Left renal cortex interstitium (tissue), 4 donors: ENCODE data around the gene PLXNA3. TPM values are rescaled to one million over a fixed set of nuclear protein-coding genes. Genes with fewer than 3 reads are reported as not detected.
A peak's percentile ranks its signal among the peaks of the same experiment; 100 is the strongest.

Experiments used
- DNase-seq, 4 donors: peaks; one replicate each; pipeline ENCODE4 v3.0.0-alpha.2; 2013; ENCODE audit warnings: low read depth in 4 of 4, low spot score in 2 of 4, missing footprints in 1 of 4
- polyA plus RNA-seq, 4 donors: library from polyadenylated mRNA; unstranded; fragments of 120-200 nt; gene quantifications; one replicate each; pipeline ENCODE4 v1.2.1, GENCODE V29; 2013; ENCODE audit not compliant: insufficient read length in 4 of 4

The PLXNA3 gene
- 10 to 100 TPM; 34.7 to 66.9 (median 53.3) TPM for polyA plus RNA-seq

DNA sequence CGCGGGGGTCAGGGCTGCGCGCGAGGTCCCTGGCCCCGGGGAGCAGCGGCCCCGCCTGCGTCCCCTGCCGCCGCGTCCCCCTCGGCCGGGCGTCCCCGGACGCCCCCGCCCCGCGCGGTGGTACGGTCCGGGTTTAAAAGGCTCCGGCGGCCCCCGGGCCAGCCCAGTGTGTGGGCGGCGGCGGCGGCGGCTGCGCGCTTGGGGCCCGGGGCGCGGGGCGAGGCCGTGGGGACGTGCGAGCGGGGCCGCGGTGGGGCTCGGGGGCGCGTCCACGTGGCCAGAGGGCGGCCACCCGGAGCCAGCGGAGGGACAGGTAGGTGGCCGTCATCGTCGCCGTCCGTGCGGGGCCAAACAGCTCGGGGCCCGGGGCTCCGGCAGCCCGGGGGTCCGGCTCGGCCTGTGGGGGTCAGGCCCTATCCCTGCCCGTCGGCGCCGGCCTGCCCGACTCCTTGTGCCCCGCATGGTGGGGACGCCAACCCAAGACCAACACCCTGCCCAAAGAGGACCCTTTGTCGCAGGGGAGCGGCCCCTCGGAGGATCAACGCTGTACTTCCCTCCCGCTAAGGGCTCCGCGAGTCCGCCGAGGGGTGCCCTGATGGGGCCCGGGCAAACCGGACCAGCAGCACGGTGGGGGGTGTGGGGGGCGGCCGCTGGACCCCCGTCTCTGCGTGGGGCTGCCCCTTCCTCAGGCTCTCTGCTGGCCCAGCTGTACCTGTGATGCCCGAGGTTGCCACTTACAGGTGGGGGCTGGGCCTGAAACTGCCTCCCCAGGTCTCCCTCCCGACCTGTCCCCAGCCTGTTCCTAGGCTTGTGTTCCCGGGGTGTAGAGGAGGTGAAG is at the start of gene PLXNA3:
Gene PLXNA3, plus strand, starts transcription at position 166 of the 838 bp plus-strand sequence. CDS start 1,903 bp downstream, outside the sequence.
- no peak for DNase-seq

DNA sequence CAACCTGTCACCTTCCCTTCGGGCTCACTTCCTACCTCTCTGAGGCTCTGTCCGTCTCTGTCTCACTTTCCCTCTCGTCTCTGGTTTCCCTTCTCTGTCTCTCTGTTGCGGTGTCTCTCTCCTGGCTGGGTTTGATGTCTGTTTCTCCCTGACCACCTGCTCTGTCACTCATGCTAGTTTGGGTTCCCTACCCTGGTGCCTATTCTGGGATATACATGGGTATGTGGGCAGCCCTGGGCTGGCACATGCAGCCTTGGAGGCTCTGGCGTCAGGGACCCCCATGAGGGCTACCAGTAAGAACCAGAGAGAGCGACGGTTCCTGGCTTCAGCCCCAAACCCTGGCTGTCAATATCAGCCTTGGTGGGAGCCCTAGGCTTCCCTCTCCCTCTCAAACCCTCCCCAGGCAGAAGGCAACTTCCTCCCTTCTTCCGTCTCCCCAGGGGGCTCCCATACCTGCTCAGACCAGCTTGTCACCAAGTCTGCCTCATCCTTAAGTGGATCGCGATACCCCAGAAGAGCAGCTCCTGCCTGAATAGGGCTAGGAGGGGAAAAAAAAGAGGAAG is 49.3 kb upstream of the PLXNA3 start:
- DNase-seq = no peak

DNA sequence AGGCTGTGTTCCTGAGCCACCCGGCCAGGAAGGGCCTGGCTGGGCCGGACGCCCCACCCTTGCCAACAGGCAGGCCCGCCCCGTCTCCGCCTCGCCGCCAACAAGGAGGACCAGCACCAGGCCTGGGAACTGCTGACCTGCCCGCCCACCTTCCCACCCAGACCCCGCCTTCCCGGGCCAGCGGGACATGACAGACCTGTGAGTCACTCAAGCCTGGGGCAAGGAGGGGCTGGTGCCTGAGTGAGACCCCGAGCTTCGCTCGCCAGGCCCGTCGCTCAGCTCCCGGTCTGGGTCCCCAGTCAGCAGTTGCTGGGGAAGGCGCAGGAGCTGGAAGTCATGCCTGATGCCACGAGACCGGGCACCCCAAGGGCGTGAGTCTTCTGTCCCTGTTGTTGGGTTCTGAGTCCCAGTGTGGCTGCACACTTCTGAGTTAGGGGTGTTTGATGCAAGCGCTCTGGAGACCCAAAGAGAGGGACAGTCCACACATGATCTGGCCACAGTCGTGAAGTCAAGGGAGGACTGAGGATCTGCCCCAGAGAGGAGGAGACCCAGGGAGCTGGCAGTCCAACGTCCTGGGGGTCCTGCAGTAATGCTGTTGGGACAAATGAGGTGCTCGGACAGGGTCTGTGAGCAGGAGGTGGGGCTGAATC is 48.7 kb upstream of the PLXNA3 start, which contains the start of gene DNASE1L1:
Gene DNASE1L1, minus strand, starts transcription at position 33 of the 650 bp plus-strand sequence. CDS start 3,686 bp downstream, outside the sequence.
- peak in 1 of 4 donors; percentile 17 for DNase-seq

DNA sequence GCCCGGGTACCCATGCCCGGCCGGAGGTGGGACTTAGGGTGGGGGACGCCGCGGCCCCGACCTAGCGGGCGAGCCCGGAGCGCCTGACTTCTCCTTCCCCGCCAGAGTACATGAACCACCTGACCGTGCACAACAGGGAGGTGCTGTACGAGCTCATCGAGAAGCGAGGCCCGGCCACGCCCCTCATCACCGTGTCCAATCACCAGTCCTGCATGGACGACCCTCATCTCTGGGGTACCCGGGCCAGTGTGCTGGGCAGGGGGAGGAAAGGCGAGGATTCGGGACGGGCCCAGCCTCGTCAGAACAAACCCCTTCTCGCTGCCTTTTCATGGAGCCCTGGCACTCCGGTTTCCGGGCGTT is 46.1 kb upstream of the PLXNA3 start:
- DNase-seq = no peak

DNA sequence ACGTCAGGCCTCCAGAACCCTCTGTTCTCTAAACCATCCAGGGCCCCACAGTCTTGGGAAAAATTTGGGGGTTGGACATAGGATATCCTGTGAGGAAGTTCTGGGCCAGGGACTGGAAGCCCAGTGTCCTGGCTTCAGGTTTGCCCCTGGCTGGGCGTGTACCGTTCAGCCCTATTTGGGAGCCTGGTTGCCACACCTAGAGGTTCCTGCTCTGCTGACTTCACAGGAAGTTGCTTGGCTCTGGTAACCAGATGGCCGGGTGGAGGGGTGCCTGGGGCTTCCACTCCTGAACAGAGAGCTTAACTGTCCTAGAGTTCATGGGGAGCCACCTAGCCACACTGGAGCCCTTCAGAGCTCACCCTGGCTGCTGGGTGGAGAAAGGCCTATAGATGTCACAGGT is 45.6 kb upstream of the PLXNA3 start:
- DNase-seq = no peak

DNA sequence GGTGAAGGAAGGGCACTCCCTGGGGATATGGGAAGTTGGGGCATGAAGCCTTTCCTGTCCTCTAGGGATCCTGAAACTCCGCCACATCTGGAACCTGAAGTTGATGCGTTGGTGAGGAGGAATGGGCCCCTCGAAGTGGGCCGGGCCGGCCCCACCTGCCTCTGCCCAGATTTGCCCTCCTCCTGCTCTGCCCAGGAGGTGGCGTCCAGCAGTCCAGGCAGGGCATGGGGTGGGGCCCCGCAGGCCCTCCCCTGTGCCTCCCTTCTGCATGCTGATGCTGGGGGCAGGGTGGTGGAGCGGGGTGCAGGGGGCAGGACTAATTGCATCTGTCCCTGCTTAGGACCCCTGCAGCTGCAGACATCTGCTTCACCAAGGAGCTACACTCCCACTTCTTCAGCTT is 44.9 kb upstream of the PLXNA3 start:
- DNase-seq = no peak

DNA sequence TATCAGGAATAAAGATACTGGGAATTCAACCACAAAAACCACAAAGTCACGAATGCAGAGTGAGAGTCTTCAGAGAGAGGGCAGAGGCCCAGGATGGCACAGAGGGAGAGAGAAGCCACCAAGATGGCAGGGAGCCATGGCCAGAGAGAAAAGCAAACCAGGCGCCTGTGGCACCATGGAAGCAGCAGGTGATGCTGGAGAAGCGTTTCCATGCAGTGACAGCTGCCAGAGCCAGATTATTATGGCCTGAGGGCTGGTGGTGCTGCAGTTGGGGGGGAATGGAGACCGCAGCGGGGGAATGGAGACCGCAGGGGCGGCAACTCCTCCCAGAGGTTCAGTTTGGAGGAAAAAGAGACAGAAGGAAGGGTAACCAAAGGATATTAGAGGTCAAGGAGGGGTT is 40.9 kb upstream of the PLXNA3 start:
- no peak for DNase-seq

DNA sequence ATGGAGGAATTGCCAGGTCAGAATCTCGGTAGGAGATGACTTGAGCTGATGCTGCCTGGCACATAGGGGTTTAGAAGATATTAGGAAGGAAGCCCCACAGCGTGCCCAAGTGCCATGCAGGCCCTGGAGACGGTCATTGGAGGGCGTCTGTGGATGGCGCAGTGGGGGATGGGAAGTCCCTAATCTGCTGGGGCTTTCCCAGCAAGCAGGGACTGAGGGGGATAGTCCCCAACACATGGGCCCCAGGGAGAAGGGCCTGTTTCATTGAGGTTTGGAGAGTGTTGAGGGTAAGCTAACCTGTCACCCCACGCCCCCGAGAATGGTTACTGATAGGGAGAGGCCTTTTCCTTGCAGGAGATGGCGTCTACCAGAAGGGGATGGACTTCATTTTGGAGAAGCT is 38.9 kb upstream of the PLXNA3 start:
- no peak for DNase-seq

DNA sequence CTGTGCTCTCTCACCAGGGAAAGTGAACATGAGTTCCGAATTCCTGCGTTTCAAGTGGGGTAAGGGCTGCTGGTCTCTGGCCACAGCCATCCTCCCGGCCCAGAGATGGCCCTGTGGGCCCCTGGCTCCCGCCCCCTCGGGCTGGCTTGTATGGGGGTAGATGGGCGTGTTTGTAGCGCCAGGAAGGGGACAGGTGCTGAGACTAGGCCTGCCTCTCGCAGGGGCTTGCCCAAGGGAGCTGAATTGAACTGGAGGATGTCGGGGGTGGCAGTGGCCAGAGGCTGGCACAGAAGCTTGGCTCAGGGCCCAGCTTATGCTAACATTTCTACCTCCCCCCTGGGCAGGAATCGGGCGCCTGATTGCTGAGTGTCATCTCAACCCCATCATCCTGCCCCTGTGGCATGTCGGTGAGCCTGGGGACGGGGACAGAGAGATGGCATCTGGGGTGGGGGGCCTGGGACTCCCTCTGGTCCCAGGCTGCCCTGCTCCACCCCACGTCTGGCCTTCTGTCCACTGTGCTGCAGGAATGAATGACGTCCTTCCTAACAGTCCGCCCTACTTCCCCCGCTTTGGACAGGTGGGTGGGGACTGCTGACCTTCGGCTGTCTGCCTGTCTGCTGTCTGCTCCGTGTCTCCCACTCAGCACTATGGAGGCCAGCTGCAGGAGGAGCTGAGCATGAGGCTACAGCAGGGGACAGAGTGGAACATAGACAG is 38.2 kb upstream of the PLXNA3 start:
- no peak for DNase-seq

DNA sequence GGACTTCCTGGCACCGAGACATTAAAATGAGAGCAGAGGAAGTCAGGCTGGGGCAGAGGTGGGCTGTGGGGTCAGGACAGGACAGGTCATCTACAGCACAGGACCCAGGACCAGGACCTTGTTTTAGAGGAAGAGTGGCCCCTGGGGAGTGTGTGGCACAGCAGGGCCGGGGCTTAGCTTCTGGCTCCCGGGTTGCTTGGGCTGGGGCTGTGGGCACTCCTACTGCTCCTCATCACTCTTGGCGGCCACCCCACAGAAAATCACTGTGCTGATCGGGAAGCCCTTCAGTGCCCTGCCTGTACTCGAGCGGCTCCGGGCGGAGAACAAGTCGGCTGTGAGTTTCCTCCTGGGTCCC is 37.7 kb upstream of the PLXNA3 start:
- no peak for DNase-seq

DNA sequence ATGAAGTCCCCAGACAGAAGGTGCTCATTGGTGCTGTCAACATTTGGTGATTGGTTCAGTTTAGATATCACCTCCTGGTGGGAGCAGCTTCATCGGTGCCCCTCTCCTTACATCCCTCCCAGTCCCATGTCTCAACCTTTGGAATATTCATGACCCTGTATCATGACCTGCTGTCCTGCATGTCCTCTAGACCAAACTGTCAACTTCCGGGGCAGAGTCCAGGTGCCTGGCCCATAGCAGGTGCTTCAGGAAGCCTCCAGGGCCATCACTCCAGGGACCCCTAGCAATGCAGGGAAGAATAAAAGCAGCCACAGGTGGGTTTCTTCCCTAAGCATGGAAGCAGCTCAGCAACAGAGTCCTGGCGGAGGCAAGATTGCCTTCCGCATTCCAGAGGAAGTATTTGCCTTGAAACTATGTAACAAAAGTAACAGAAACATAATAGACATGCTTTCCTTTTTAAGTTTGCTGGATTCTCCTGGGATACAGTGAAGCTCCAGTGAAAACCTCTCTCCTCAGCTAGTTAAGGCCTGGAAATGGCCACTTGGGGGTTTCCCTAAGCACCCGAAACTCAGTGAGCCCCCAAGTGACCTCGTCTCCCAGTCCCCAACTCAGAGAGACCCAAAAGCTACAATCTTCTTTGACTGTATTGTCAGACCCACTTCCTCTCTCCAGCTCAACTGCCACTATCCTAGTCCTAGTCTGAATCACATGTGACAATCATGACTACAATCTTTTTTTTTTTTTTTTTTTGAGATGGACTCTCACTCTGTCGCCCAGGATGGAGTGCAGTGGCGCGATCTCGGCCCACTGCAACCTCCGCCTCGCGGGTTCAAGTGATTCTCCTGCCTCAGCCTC is 30.9 kb upstream of the PLXNA3 start:
- DNase-seq = no peak

DNA sequence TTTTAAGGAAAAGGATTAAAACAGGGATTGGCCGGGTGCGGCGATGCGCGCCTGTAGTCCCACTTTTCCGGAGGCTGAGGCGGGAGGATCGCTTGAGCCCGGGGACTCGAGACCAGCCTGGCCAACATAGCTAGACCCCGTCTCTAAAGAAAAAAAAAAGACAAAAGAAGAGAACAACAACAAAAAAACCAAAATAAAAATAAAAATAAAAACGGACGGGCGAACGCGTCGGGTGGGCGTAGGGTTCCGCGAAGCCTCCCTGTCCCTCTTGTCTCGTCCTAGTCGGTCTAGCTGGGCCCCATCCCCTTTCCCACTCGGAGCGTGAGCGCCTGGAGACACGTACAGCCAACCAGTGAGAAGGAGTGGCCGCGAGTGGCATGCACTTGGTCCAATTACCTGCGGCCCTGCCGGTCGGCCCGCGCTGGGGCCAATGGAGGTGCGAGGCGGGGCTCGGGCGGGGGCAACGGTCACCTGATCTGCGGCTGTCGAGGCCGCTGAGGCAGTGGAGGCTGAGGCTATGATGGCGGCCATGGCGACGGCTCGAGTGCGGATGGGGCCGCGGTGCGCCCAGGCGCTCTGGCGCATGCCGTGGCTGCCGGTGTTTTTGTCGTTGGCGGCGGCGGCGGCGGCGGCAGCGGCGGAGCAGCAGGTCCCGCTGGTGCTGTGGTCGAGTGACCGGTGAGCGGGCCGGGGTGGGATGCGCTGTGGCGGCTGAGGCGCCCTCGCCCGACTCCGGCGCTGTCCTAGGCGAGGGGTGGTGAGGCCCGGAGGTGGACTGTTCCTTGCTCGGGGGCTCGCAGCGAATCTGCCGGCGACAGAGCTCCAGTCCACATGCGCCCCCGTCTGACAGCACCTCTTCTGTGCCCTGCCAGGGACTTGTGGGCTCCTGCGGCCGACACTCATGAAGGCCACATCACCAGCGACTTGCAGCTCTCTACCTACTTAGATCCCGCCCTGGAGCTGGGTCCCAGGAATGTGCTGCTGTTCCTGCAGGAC is 29.6 kb upstream of the PLXNA3 start, which contains the start of gene ATP6AP1:
Gene ATP6AP1, plus strand, starts transcription at position 502 of the 996 bp plus-strand sequence. Its CDS starts 16 bp downstream, at position 518.
- peak in 2 of 4 donors; percentile 73 to 81 for DNase-seq

DNA sequence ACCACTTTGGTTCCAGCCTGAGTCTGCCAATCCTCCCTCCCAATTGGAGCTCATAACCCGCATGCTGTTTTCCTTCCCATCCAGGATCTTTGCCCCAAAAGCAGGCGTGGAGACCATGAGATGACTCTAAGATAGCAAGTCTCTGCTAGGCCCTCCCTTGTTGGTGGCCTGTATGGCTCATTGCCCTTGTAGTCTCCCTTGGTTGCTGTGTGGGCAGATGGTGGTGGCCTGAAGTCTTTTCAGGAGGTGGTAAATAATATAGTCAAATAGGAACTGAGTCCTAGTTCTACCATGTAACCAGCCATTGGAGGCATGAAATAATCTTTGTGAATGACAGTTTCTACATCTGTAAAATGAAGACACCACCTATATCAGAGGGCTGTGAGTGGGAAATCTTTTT is 28.4 kb upstream of the PLXNA3 start:
- no peak for DNase-seq

DNA sequence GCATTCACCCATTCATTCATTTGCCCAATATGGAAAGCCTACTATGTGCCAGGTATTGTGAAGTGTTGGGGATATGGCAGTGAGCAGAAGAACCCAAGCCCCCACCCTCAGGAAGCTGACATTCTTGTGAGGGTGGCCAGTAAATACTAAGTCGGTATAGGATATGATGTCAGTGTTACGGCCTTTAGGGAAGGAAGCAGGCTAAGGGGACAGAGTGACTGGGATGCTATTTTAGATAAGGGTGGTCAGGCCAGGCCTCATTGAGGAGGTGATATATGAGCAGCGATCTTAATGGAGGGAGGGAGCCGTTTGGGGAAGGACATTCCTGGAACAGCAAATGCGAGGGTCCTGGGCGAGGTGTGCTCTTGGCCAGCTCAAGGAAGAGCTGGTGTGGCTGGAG is 27.6 kb upstream of the PLXNA3 start:
- DNase-seq = no peak

DNA sequence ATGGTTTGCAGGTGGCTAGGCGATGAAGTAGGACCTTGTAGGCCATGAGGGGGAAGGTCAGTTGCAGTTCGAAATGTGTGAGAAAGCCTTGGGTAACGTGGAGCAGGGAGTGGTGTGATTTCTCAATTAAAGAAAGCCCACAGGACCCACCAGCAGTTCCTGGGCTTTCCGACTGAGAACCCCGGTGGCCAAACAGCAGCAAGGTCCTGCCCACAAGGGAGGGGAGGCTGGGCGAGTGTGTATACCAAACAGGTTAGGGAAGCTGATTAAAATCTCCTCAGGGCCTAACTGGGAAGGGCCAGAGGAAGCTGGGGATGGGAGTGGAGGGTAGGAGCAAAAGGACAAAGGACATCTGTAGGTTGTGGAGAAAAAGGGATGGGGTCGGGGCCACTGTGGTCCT is 27.2 kb upstream of the PLXNA3 start:
- no peak for DNase-seq

DNA sequence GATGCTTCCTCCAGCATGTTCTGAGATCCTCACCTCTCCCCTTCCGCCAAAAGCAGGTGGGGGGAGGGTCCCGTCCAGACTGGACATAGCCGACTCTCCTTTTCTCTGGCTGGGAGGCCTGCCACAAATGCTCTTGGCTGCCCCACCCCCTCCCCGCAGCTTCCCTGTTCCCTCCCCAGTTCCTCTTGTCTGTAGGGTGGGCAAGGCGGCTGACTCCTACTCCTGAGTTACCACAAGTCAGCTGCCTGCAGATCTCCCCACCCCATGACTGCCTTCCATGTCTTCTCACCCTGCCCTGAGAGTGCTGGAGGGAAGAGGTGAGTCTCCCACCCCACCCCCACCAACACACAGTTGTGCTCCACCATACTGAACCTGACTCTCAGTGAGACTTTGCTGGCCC is 26.7 kb upstream of the PLXNA3 start:
- no peak for DNase-seq

DNA sequence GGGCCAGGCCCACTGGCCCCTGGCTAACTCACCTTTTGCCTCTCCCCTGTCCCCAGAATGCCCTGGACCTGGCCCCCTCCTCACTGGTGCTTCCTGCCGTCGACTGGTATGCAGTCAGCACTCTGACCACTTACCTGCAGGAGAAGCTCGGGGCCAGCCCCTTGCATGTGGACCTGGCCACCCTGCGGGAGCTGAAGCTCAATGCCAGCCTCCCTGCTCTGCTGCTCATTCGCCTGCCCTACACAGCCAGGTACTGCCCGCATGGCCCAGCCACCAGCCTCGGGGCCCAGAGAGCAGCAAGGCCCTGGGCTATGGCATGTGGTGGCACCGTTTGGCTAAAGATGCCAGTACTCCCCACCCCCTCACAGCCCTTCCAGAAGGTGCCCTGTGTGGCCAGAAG is 25.9 kb upstream of the PLXNA3 start:
- DNase-seq = no peak

DNA sequence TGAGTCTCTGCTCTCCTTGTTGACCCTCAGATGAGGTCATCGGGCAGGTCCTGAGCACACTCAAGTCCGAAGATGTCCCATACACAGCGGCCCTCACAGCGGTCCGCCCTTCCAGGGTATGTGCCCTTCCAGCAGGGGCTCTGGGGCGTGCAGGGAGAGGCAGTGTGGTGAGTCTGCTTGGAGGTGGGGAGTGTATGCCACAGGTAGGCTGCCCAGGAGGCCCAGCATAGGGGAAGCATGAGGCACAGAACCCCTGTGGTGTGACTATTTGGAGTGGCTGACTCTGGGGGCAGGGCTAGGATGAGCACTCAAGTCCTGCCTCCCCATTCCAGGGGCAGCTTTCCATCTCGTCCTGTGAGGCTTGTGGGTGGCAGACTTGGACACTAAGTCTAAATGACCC is 24.5 kb upstream of the PLXNA3 start:
- no peak for DNase-seq
